Dedifferentiated amniotic fluid mesenchymal stem cell (primary cell): Measurements from ENCODE around the gene IKZF2.
"Not testable (repeated sequence)": the region's sequence is repeated elsewhere in the genome, so short reads cannot be mapped to it uniquely, and the experiment has no call there.

ENCODE experiments used
- DNase-seq: peaks from one replicate; pipeline ENCODE4 v3.0.0-alpha.2; 2016; ENCODE audit errors: extremely low spot score

Gene IKZF2

DNA sequence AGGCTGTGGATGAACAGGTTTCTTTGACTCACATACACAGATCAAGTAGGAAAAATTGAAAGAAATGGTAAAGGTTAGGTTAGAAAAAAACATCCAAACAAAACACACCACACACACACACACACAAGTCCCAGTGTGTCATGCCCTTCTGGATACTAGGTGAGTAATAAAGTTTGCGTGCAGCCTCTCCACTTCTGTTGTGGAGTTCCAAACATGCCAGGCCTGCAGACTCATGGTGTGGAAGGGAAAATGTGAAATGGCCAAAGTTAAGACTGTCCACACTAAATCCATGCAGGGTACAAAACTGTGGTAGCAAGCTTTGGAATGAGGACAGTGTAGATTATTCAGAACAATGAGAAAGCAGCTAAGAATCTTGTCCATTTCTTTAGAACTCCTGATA, 114.6 kb downstream of the IKZF2 start:
- no peak for DNase-seq

DNA sequence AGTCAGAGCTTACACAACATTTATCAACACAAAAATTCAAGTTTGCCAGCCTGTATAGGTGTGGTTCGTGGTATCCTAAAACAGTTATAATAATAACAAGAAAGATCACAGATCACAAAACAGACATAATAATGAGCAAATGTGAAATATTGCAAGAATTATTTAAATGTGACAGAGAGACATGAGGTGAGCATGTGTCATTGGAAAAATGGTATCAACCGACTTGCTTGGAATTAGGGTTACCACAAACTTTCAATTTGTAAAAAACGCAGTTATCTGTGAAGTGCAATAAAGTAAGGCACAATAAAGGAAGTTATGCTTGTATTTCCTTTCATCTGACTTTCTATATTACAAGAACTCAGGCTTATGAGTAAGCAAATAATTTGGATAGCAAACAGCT, 116.8 kb downstream of the IKZF2 start:
- no peak for DNase-seq

- no peak for DNase-seq
Measured at GRCh38 chr2:213032607-213033006, 118.8 kb downstream of the IKZF2 start.

DNA sequence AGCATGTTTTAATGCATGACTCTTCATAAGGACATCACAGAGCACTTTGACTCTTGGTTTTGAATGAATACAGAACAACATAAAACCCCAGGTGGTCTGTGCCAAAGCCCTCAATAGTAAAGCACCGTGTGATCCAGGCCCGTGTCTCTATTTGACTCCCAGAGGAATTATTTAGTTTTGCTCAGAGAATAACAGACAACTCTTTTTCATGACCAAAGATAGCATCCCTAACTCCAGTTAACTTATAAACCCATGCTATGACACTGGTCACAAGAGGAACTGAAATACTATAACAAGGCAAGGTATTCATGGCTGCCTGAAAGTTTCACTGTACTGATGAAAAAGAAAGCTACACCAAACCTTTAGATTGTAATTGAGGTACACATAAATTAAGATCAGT, 128.4 kb downstream of the IKZF2 start:
- no peak for DNase-seq

DNA sequence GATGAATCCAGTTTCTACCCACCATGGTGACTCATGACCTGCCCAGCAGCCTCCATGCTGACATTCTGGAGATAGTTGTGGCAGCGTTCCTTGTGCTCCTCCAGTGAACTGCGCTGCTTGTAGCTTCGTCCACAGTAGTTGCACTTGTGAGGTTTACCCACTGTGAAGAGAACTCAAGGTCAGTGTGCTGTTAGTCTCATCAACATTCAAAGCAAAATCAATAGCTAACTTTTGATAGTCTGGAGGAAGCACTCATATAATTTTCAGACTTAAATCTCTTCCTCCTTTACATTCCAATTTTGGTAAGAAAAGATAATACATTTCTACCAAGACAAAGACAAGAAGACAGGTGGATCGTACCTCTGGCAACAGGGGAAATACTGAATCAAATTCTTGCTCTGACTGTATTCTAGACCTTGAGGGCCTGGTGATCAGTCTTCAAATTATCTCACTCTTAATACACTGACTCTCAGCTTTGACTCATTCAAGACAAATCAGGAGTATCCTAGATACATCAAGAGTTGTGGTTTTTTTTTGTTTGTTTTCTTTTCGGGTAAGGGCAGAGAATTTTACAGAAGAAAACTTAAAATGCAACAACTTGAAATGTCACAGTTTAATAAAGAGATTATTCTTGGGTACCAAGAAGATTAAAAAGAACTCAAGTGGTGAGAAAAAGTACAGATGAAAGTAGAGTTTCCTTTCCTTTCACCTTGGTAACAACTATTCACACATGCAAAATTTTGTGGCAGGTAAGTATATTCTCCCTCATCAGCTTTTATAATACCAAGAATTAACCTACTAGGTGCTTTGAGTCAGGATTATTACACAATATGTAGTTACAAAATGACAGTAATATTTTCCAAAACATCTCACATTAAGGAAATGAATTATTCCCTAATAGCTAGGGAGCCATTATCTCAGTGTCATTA, 129.2 kb downstream of the IKZF2 start:
- DNase-seq = peak; percentile 70

GRCh38 chr2:213020913-213021312, 130.5 kb downstream of the IKZF2 start:
- DNase-seq = not testable (repeated sequence)

DNA sequence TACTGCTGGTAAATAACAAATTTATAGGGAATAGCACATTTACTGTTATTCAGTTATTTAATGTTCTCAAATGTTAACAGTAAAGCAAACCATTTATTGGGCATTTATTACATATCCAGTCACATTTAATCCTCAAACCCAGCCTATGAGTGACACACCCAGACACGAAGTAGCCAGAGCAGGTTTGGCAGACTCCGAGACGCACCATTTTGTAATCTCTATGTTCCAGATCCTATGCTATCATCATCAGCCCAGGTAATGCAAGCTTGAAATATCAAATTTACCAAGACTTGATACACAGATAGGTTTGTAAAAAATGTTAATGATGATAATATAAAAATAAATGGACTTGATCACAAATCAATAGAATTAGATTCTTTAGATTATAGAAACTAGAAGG, 131.1 kb downstream of the IKZF2 start:
- no peak for DNase-seq

- no peak for DNase-seq
Measured at GRCh38 chr2:213019368-213019767, 132.0 kb downstream of the IKZF2 start.

GRCh38 chr2:213018340-213018901, 133.0 kb downstream of the IKZF2 start:
- no peak for DNase-seq

DNA sequence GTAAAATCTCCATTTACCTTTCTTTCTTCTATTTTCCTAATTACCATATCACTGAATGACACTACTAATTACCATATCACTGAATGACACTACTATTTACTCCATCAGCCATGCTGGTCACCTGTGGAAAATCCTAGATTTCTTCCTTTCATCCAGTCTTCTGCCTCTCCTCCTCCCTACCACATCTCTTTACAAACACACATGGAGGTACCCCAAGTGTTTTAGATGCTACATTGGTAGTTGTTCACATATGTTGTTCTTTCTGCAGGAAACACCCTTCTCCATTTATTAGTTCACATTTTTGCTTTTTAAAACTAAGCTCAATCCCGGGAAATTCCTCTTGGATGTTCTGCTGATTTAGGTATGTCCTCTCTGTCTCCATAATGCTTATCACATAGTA, 134.0 kb downstream of the IKZF2 start:
- no peak for DNase-seq

GRCh38 chr2:213016984-213017351, 134.4 kb downstream of the IKZF2 start:
- no peak for DNase-seq

DNA sequence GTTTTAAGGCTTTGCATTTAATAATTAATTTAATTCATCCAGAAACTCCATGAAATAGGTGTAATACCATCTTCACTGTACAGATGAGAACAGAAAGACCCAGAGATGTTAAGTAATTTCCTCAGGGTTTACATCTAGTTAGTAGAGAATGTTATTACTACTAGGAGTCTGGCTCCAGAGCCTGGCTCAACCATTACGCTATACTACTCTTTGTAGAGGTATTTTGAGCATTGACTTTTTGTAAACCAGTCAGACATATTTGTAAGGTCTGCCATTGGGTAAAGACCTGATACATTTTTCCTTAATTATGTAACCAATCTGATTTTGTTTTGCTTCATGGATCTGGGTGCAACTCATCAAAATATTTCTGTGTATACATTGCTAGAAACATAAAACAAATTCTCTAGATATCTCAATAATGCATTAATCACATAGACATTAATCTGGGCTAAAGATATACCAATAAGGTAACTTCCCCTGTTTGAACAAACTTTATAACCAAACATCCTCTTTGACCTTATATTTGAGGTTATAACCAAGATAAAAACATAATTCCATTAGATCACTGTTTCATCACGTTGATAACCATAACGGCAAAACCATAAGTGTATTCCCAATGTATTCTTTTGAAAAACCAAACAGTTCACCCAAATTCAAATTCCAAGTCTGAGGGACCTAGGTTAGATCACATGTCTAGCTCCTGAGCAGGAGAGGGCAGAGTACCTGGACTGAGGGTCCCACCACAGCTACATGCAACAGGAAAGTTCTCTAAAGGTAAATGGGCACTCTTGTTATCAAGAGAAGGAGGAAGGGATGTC, 135.0 kb downstream of the IKZF2 start:
- DNase-seq = no peak

DNA sequence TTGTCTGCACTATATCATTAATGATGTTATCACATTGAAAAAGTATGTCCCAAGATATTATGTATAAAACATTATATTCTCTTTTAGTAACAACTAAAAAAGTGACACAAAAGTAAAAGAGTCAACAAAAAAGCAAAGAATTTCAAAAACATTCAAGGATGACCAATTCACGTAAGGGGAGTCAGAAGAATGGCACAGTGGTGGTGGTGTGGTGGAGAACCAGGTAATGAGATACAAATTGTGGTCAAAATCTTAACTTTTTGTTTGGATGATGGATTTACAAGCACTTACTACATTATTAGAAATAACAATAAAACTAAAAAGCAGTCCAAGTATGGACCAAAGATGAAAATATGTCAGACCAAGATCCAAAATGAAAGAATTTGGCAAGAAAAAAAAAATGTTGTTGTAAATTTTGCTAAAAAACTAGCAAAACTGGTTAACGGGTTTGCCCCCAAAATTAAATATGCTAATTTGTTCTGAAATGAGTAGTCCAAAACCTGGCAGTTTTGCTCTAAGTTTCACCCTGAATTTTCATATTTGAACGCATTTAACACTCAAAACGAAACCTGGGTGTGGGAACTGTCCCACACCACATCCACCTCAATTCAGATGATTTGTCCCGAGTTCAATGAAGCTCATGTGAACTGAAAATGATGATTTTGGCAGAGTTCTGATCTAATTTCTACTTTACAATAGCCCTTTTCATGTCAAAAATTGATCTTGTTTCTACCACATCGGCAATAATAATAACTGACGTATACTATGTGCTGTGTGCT, 135.8 kb downstream of the IKZF2 start:
- DNase-seq = no peak

GRCh38 chr2:213013979-213014378, 137.4 kb downstream of the IKZF2 start:
- no peak for DNase-seq

DNA sequence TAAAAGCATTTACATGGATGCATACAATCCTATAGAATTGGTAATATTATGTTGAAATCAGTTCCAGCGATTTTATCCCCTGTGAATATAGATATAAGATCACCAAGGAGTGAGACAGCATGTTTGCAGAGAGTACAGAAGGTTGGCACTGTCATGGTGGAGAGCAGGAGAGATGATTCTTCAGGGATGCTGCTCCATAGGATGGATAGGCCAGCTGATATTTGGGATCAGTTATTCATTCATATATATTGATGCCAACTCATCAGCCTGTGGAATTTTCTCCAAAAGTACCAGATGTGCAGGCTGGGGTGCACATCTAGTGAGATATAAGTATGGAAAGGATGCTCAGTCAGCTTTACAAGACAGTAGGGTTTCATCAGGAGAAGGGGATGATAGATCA, 139.9 kb downstream of the IKZF2 start:
- no peak for DNase-seq

DNA sequence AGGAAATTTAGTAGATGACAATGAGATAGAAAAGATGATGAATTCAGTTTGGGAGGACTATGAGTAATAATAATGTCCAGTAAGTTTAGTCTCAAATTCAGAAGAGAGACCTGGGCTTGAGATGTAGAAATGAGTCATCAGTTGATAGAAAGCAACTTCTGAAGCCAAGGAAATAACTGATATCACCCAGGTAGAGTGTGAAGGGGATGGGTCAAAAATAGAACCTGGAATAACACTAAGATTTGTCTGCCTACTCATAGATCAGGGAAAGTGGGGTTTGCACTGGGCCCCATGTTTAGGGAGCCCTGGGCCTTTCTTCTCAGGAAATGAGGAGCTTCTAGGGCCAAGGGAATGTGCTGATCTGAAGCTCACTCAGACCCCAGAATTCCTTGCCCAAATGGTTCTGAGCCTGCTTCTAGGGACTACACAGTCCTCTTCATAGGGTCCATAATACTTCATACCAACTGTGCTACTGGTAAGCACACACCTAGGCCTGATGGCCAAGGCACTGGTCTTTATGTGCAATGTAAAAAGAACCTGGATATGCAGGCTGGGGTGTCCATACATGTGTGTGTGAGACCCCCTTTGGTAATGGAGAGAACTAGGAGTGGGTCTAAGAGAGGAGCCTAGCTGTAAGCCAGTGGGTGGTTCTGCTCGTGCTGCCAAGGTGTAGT, 141.2 kb downstream of the IKZF2 start:
- no peak for DNase-seq

DNA sequence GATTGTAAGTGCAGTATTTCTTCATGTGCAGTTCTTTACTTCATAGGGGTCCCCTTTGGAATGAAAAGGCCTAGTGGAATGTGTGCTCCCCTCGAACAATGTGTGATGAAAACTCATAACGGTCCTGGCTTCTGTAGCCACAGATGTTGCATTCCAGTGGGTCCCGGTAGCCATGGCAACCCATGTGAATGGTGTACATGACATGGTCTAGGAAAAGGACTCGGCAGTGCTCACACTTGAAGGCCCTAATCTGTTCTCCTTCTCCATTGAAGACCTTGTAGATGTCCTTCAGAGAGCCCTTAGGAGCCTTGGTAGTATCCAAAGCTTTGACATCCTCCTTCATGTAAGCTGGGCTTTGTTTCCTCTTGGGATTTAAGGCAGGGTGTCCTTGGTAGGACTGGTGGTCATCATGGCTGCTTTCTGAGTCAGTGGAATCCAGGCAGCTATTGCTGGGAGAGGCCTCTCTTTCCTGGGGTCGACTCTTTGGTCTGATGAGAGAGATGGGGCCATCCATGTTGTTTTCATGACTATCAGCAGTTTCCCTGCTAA, 144.0 kb downstream of the IKZF2 start:
- DNase-seq = no peak

DNA sequence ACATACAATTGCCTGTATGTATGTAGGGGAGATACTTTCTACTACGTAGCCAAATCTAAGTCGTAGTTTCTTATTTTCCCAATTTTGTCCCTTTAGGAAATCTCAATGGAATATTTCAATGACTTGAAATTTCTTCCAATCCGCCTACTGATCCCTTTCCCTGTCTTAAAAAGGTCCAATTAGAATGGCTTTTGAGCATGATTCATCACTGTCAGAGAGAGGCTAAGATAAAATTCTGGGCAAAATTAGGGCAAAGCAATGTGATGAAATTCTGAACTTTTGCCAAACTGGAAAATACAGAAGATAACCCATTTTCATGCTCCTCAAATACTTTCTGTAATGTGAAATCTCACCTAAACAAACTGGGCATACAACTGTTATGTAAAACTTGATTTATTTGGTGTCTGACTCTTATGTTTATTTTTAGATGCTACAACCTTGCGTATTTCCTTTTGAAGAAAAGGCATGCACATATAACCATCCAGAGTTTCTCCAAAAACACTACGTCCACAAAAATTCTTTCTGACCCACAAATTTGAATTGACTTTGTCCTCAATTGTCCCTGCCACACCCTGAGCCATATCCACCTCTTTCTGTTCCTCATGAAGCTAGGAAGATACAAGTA, 147.1 kb downstream of the IKZF2 start:
- DNase-seq = no peak

- DNase-seq = no peak
Measured at GRCh38 chr2:213002383-213002782, 149.0 kb downstream of the IKZF2 start.

- no peak for DNase-seq
Measured at GRCh38 chr2:213001297-213001910, 150.0 kb downstream of the IKZF2 start.
